DOHH2 (cell line): Measurements from ENCODE around the gene KLHL26.

Experiments used
- H3F3A ChIP-seq: fragments of 200-600 bp; sonication (generic), shearing (Covaris generic); 2 replicates; pipeline ENCODE4 v1.6.0; 2016; ENCODE audit warnings: antibody characterized with exemption, mild to moderate bottlenecking; ENCODE audit not compliant: control insufficient read depth, insufficient read depth
- H3K27ac ChIP-seq: fragments of 200-600 bp; sonication (generic); 2 replicates; pipeline ENCODE4 v1.5.1; 2014; ENCODE audit warnings: low read depth, mild to moderate bottlenecking, low read length, moderate library complexity
- H3K27me3 ChIP-seq: fragments of 200-600 bp; sonication (generic); 2 replicates; pipeline ENCODE4 v1.6.1; 2014; ENCODE audit warnings: mild to moderate bottlenecking, low read length, mixed read lengths; ENCODE audit not compliant: control insufficient read depth
- H3K36me3 ChIP-seq: fragments of 200-600 bp; sonication (generic); 2 replicates; pipeline ENCODE4 v1.6.1; 2014; ENCODE audit warnings: mild to moderate bottlenecking, low read length, moderate library complexity, mixed read lengths; ENCODE audit not compliant: control insufficient read depth
- H3K4me1 ChIP-seq: fragments of 200-600 bp; sonication (generic); 2 replicates; pipeline ENCODE4 v1.6.1; 2014; ENCODE audit warnings: mild to moderate bottlenecking, low read length, mixed read lengths; ENCODE audit not compliant: control insufficient read depth
- H3K4me2 ChIP-seq: fragments of 200-600 bp; sonication (generic); 2 replicates; pipeline ENCODE4 v1.6.0; 2014; ENCODE audit warnings: mild to moderate bottlenecking, low read length, moderate library complexity
- H3K4me3 ChIP-seq: fragments of 200-600 bp; sonication (generic); 2 replicates; pipeline ENCODE4 v1.5.1; 2014; ENCODE audit warnings: mild to moderate bottlenecking, low read length, mixed read lengths
- H3K79me2 ChIP-seq: fragments of 200-600 bp; sonication (generic); 2 replicates; pipeline ENCODE4 v1.6.1; 2014; ENCODE audit warnings: mild to moderate bottlenecking, low read length, mixed read lengths; ENCODE audit not compliant: control insufficient read depth
- H3K9me2 ChIP-seq: fragments of 200-600 bp; sonication (generic); replicated peaks from 2 replicates; pipeline ENCODE4 v1.6.1; 2014; ENCODE audit warnings: mild to moderate bottlenecking, low read length, mixed read lengths; ENCODE audit not compliant: control insufficient read depth
- H3K9me3 ChIP-seq: fragments of 200-600 bp; sonication (generic); 2 replicates; pipeline ENCODE4 v1.6.1; 2014; ENCODE audit warnings: antibody characterized with exemption, low read length, mixed read lengths; ENCODE audit not compliant: control insufficient read depth, insufficient read depth
- H4K20me1 ChIP-seq: fragments of 200-600 bp; sonication (generic); 2 replicates; pipeline ENCODE4 v1.6.0; 2014; ENCODE audit warnings: low read depth, mild to moderate bottlenecking, antibody characterized with exemption, low read length, moderate library complexity; ENCODE audit not compliant: control insufficient read depth, insufficient read depth
- CTCF ChIP-seq: fragments of 200-600 bp; sonication (generic); IDR thresholded peaks from one replicate; pipeline ENCODE4 v1.5.1; 2014; ENCODE audit warnings: antibody characterized with exemption, mild to moderate bottlenecking, low read depth, low read length; ENCODE audit not compliant: poor library complexity, severe bottlenecking
- EZH2phosphoT487 ChIP-seq: fragments of 200-600 bp; sonication (generic); IDR thresholded peaks from 2 replicates; pipeline ENCODE4 v1.6.1; 2017; ENCODE audit warnings: borderline replicate concordance, mild to moderate bottlenecking, antibody characterized with exemption, low read length, moderate library complexity, mixed read lengths

KLHL26 gene

DNA sequence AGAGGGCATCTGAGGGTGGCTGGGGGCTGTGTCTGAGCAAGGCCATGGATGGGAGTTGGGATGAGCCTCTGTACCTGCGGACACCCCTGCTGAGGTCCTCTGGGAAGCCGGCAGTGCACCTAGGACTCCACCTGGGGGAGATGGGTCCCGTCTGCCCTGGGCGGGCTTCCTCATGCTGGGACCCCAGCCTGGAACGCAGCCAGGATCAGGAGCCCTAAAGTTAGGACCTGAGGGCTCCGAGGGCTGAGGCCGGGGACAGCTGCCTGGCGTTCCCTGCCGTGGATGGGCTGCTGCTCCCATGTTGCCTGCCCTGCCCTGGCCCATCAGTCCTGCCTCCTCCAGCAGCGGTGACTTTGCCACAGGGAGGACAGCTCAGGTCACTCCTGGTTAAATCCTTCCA is 72.7 kb downstream of the KLHL26 start:
- Histone ChIP-seq H4K20me1 (no peaks in the 10 kb centered on the region), H3K4me3 (no peak overlapping the region), H3K27me3 (no peaks in the 10 kb centered on the region), H3K4me2 (no peak overlapping the region), H3K4me1 (no peaks in the 10 kb centered on the region), H3F3A (no peaks in the 10 kb centered on the region), H3K36me3 (no peaks in the 10 kb centered on the region), H3K9me2 (no peaks in the 10 kb centered on the region), H3K27ac (no peak overlapping the region), H3K79me2 (peaks cover 8% of the 10 kb centered on the region; the same call in 1 of the 2 replicates), H3K9me3 (no peaks in the 10 kb centered on the region)
- TF ChIP-seq EZH2phosphoT487: no peak
- no peak for TF ChIP-seq CTCF

DNA sequence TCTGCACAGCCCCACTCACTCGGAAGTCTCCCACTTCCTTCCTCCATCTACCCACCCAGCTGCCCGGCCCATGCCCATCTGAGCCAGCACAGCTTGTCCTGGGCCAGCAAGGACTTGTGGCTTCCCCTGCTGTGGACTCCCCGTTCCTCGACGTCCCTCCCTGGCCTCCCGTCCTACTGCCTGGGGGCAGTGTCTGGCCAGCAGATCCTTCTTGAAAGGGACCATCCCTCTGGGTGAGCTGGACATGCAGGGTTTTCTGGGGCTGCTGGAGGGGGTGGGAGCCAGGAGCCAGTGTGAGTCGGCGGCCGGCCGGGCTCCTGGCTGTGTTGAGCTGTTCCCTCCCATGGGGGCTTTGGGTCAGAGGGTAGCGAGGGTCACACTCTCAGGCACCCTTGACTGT is 73.4 kb downstream of the KLHL26 start:
- Histone ChIP-seq H3K9me2 (no peaks in the 10 kb centered on the region), H3K4me1 (no peaks in the 10 kb centered on the region), H3K4me2 (no peak overlapping the region), H3K27me3 (no peaks in the 10 kb centered on the region), H3K36me3 (no peaks in the 10 kb centered on the region), H3K9me3 (no peaks in the 10 kb centered on the region), H3K79me2 (peaks cover 8% of the 10 kb centered on the region; the same call in 1 of the 2 replicates), H4K20me1 (no peaks in the 10 kb centered on the region), H3K27ac (no peak overlapping the region), H3K4me3 (no peak overlapping the region), H3F3A (no peaks in the 10 kb centered on the region)
- no peak for TF ChIP-seq EZH2phosphoT487

DNA sequence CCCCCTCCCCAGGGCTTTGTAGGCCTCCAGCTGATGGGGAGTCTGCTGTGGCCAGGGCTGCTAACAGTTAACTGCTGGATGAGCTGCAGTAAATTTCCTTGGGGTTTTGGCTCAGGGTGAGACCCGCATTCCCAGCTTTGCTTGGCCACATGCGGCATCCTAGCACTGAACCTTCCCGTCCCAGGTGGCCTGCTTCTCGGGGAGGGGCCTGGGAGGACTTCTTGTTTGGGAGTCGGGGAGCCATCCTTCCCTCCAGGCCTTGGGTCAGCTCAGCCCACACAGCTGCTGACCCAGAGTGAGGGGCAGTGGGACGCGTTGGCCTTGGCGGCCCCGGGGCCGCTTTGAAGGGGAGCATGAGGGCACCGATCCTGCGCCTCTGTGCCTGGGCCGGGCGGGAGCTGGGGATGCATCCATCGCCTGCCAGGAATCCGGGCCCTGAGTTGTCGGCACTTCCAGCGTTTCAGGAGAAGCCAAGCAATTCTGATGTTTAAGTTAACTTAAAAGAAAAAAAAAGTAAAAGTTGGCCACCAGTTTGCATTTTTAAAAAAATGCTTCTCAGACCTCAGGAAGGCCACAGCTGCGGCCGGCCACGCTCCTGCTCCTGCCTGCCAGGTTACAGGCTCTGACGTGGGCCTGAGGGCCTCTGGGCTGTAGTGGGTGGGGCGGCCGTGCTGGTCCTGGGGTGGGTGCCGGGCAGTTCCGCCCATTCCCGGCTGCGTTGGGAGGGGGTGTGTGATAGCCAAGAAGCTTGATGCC is 74.3 kb downstream of the KLHL26 start:
- peaks cover 8% of the 10 kb centered on the region; the same call in 1 of the 2 replicates for H3K79me2 ChIP-seq
- H3K27ac ChIP-seq: no peak overlapping the region
- no peaks in the 10 kb centered on the region for H4K20me1 ChIP-seq
- no peaks in the 10 kb centered on the region for H3K4me1 ChIP-seq
- TF ChIP-seq CTCF (no peak), EZH2phosphoT487 (no peak)
- no peaks in the 10 kb centered on the region for H3K9me3 ChIP-seq
- no peak overlapping the region for H3K4me2 ChIP-seq
- no peaks in the 10 kb centered on the region for H3K36me3 ChIP-seq
- no peaks in the 10 kb centered on the region for H3K9me2 ChIP-seq
- H3K27me3 ChIP-seq: no peaks in the 10 kb centered on the region
- no peaks in the 10 kb centered on the region for H3F3A ChIP-seq
- no peak overlapping the region for H3K4me3 ChIP-seq

- Histone ChIP-seq H3F3A (no peaks in the 10 kb centered on the region), H3K4me1 (no peaks in the 10 kb centered on the region), H3K27ac (no peak overlapping the region), H3K9me2 (no peaks in the 10 kb centered on the region), H4K20me1 (no peaks in the 10 kb centered on the region), H3K4me2 (no peak overlapping the region), H3K27me3 (no peaks in the 10 kb centered on the region), H3K79me2 (peaks cover 3% of the 10 kb centered on the region; the same call in 1 of the 2 replicates), H3K9me3 (no peaks in the 10 kb centered on the region), H3K4me3 (no peak overlapping the region), H3K36me3 (no peaks in the 10 kb centered on the region)
- no peak for TF ChIP-seq EZH2phosphoT487
- TF ChIP-seq CTCF: no peak
These were observed 75.1 kb downstream of the KLHL26 start for GRCh38 chr19:18711893-18712292.
